Esophagus (tissue), 2 donors: ENCODE measurements around the gene CD300LF. TPM values are rescaled to one million over a fixed set of nuclear protein-coding genes. Genes with fewer than 3 reads are reported as not detected.

ENCODE experiments used
- H3K27ac ChIP-seq, 2 donors: one replicate each; pipeline ENCODE4 v1.5.1; 2013; ENCODE audit warnings: low read depth in 2 of 2, mild to moderate bottlenecking in 2 of 2, inconsistent platforms in 1 of 2, low read length in 1 of 2, moderate library complexity in 1 of 2
- H3K27me3 ChIP-seq, 2 donors: one replicate each; pipeline ENCODE4 v1.6.1; 2013; ENCODE audit warnings: low read length in 2 of 2, control low read depth in 1 of 2, mild to moderate bottlenecking in 1 of 2; ENCODE audit not compliant: insufficient read depth in 2 of 2, control insufficient read depth in 1 of 2
- H3K36me3 ChIP-seq, 2 donors: one replicate each; pipeline ENCODE4 v1.6.1; 2013; ENCODE audit warnings: low read length in 1 of 2; ENCODE audit not compliant: control insufficient read depth in 2 of 2, insufficient read depth in 2 of 2
- H3K4me1 ChIP-seq, 2 donors: one replicate each; pipeline ENCODE4 v1.6.1; 2013; ENCODE audit warnings: low read length in 1 of 2; ENCODE audit not compliant: control insufficient read depth in 2 of 2, insufficient read depth in 2 of 2
- H3K4me3 ChIP-seq, 2 donors: one replicate each; pipeline ENCODE4 v1.5.1; 2013; ENCODE audit warnings: low read length in 2 of 2, mild to moderate bottlenecking in 2 of 2, low read depth in 1 of 2, moderate library complexity in 1 of 2
- H3K9me3 ChIP-seq, 2 donors: one replicate each; pipeline ENCODE4 v1.6.1; 2013; ENCODE audit warnings: mild to moderate bottlenecking in 2 of 2, low read depth in 1 of 2, low read length in 1 of 2, moderate library complexity in 1 of 2; ENCODE audit not compliant: control insufficient read depth in 2 of 2, insufficient read depth in 1 of 2
- WGBS, 2 donors: extraction: QIAGEN DNeasy Blood & Tissue Kit; methylation state at CpG; one replicate each; pipeline ENCODE4 v1.1.7; 2013; 5-methylcytosine and 5-hydroxymethylcytosine counted together
- polyA plus RNA-seq, 2 donors: library from polyadenylated mRNA; stranded (reverse); fragments of 200-250 nt; gene quantifications; one replicate each; pipeline ENCODE4 v1.2.3, GENCODE V29; 2013
- donor health status: healthy with polysubstance abuse.
- donor health status: Bipolar disorder and iron deficiency.

CD300LF gene
- polyA plus RNA-seq, 2 donors: 0.04 to 0.14 TPM

- H3K4me3 ChIP-seq: no peak overlapping the region
- no peaks in the 10 kb centered on the region for H3K9me3 ChIP-seq
- no peaks in the 10 kb centered on the region for H3K36me3 ChIP-seq
- 83 to 87% methylated on average over 17 of the region's 17 CpGs for WGBS, 2 donors
- H3K4me1 ChIP-seq: peaks cover 5 to 9% of the 10 kb centered on the region in 2 donors
- no peak overlapping the region for H3K27ac ChIP-seq
- H3K27me3 ChIP-seq: no peaks in the 10 kb centered on the region
These were observed 28.1 kb upstream of the CD300LF start for GRCh38 chr17:74740641-74741387.

DNA sequence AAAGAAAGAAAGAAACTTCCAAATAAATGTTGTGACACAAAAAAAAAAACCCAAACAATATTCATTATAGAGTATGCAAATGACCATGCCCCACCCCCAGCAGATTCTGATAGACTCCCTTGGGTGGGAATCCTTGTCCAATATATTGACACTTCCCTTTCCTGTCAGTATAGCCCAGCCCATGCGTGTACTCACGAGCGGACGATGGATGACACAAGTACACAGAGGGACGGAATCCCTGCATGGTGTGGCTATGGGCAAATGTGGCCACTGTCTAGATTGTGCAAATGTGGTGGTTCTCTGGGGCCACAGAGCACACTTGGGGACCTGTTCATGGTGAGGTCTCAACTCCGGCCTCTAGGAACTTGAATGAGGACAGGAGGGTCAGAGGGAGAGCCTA lies 27.4 kb upstream of the CD300LF start:
- Histone ChIP-seq H3K36me3 (no peaks in the 10 kb centered on the region), H3K9me3 (no peaks in the 10 kb centered on the region), H3K27ac (no peak overlapping the region), H3K4me1 (peaks cover 4 to 9% of the 10 kb centered on the region in 2 donors), H3K27me3 (no peaks in the 10 kb centered on the region), H3K4me3 (no peak overlapping the region)
- 83 to 87% methylated on average over 6 of the region's 6 CpGs for WGBS, 2 donors

DNA sequence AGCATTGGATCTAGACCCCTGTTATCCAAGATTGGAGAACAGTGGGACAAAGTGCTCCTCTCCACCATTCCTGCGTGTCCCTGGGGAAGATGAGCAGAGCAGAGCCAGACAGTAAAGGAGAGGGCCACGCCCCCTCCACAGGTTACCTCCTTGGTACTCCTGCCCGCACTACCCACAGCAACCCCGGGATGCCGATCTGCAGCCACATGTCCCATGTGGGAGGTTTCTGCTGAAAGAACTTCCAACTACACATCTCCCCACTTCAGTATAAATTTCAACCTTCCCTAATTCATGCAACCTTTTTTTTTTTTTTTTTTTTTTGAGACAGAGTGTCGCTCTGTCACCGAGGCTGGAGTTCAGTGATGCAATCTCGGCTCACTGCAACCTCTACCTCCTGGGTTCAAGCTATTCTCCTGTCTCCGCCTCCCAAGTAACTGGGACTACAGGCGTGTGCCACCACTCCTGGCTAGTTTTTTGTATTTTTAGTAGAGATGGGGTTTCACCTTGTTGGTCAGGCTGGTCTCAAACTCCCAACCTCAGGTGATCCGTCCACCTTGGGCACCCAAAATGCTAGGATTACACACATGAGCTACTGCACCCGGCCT lies 26.6 kb upstream of the CD300LF start:
- Histone ChIP-seq H3K4me3 (no peak overlapping the region), H3K4me1 (peaks cover 3 to 9% of the 10 kb centered on the region in 2 donors), H3K36me3 (no peaks in the 10 kb centered on the region), H3K9me3 (no peaks in the 10 kb centered on the region), H3K27ac (no peak overlapping the region), H3K27me3 (no peaks in the 10 kb centered on the region)
- WGBS, 2 donors: 68 to 79% methylated on average over 12 of the region's 12 CpGs

DNA sequence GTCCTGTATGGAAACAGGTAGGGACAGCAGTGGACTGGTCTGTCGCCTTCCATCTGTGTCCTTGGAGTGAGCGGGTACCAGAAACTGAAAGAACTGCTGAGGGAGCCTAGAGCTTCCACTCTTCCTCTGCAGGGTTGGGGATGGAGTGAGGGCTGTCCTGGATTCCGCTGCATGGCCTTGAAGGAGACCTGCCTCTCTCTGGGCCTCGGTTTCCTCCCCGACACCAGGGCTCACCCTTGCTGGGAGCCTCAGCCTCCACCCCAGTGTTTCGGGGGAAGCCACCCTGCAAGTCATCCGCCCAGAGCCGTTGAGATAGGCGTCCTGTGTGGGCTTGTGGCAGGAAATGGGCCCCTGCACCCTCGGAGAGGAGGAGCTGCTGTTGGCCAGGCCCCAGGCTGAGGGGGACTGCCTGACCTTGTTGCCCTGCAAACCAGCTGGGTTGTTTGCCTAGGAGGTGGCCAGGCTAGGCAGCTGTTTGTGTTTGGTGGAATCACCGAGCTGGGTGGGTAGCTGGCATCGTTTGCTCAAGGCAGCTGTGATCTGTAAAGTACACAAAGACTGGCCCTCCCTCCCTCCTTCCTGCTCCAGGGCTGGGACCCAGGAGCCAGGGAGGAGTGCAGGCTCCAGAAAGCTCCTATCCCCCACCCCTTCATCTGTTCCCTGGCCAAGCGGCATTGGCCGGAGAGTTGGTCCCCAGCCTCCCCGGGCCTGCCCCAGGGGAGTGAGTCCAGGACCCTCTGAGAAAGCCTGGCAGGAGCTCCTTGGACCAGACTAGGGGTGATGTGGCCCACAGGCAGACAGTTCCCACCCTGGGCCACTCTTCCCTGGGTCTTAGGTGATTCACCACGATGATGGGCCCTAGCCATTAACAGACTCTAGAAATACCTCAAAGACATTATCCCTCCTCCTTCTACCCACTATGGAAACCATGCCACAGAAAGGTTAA lies 25.6 kb upstream of the CD300LF start:
- H3K27me3 ChIP-seq: no peaks in the 10 kb centered on the region
- H3K9me3 ChIP-seq: no peaks in the 10 kb centered on the region
- H3K27ac ChIP-seq: no peak overlapping the region
- peaks cover 3 to 9% of the 10 kb centered on the region in 2 donors for H3K4me1 ChIP-seq
- 27 to 30% methylated on average over 16 of the region's 16 CpGs for WGBS, 2 donors
- H3K4me3 ChIP-seq: peak overlapping the region in 1 of 2 donors; percentile 11
- no peaks in the 10 kb centered on the region for H3K36me3 ChIP-seq

GRCh38 chr17:74737299-74738050 lies 24.8 kb upstream of the CD300LF start:
- no peak overlapping the region for H3K27ac ChIP-seq
- 3 to 5% methylated on average over 34 to 38 of the region's 38 CpGs for WGBS, 2 donors
- no peaks in the 10 kb centered on the region for H3K9me3 ChIP-seq
- H3K4me1 ChIP-seq: peaks cover 0 to 9% of the 10 kb centered on the region in 2 donors
- H3K27me3 ChIP-seq: no peaks in the 10 kb centered on the region
- peak overlapping the region; percentile 11 to 20 for H3K4me3 ChIP-seq
- H3K36me3 ChIP-seq: no peaks in the 10 kb centered on the region

- 1 to 3% methylated on average over 54 to 67 of the region's 67 CpGs for WGBS, 2 donors
- H3K4me3 ChIP-seq: peak within 1 kb of the TSS; percentile 11 to 20
- H3K36me3 ChIP-seq: no peaks in the 10 kb centered on the region
- peaks cover 0 to 9% of the 10 kb centered on the region in 2 donors for H3K4me1 ChIP-seq
- H3K27ac ChIP-seq: no peak within 1 kb of the TSS
- H3K9me3 ChIP-seq: no peaks in the 10 kb centered on the region
- no peaks in the 10 kb centered on the region for H3K27me3 ChIP-seq
These were observed 24.0 kb upstream of the CD300LF start, which contains the start of gene RAB37 for GRCh38 chr17:74736513-74737298. TSS of gene RAB37 (plus strand) at chr17:74737256. CDS start at chr17:74737273, 17 bp downstream.

GRCh38 chr17:74734256-74734655 lies 21.5 kb upstream of the CD300LF start:
- no peak overlapping the region for H3K27ac ChIP-seq
- H3K36me3 ChIP-seq: no peaks in the 10 kb centered on the region
- H3K9me3 ChIP-seq: no peaks in the 10 kb centered on the region
- H3K4me1 ChIP-seq: peaks cover 0 to 13% of the 10 kb centered on the region in 2 donors
- 87 to 96% methylated on average over 3 of the region's 3 CpGs for WGBS, 2 donors
- no peak overlapping the region for H3K4me3 ChIP-seq
- no peaks in the 10 kb centered on the region for H3K27me3 ChIP-seq

GRCh38 chr17:74733365-74734122 lies 20.8 kb upstream of the CD300LF start:
- H3K27ac ChIP-seq: no peak overlapping the region
- 64% methylated on average over 8 to 9 of the region's 9 CpGs for WGBS, 2 donors

More at GRCh38 chr17:74733365-74734122, 20.8 kb upstream of the CD300LF start:
- Histone ChIP-seq H3K27me3 (no peaks in the 10 kb centered on the region), H3K4me3 (no peak overlapping the region), H3K9me3 (no peaks in the 10 kb centered on the region), H3K36me3 (no peaks in the 10 kb centered on the region), H3K4me1 (peaks cover 0 to 12% of the 10 kb centered on the region in 2 donors)
